H1 (cell line): ENCODE measurements around the gene AP2A1.

Experiments used
- CTCF ChIP-seq, 3 experiments: IDR thresholded peaks; 1 replicate in 2 of 3; 2 replicates in 1 of 3; pipeline versions ENCODE4 v1.5.1 to v1.6.1; 2011; ENCODE audit warnings: low read length in 3 of 3, mild to moderate bottlenecking in 3 of 3, inconsistent platforms in 2 of 3, low read depth in 1 of 3, moderate library complexity in 1 of 3; ENCODE audit not compliant: insufficient read depth in 1 of 3; ENCODE audit errors: control extremely low read depth in 1 of 3
- EZH2 ChIP-seq: fragments of 200-600 bp; sonication (generic); IDR thresholded peaks from 2 replicates; pipeline ENCODE4 v1.7.1; 2012; ENCODE audit warnings: low read depth, mild to moderate bottlenecking, moderate library complexity, low read length, inconsistent platforms; ENCODE audit not compliant: severe bottlenecking
- POLR2A ChIP-seq, 2 experiments: IDR thresholded peaks; 1 replicate in 1 of 2; 2 replicates in 1 of 2; pipeline ENCODE4 v1.6.1; 2011; ENCODE audit warnings: low read depth in 2 of 2, low read length in 2 of 2, mild to moderate bottlenecking in 2 of 2; ENCODE audit errors: control extremely low read depth in 1 of 2
- TAF1 ChIP-seq: IDR thresholded peaks from 2 replicates; pipeline ENCODE4 v1.6.1; 2011; ENCODE audit warnings: mild to moderate bottlenecking, low read depth, low read length

- TF ChIP-seq CTCF (IDR thresholded peaks at IDR 0.05; ENCODE audit: control extremely low read depth in 1 of 3, insufficient read depth in 1 of 3, low read depth in 1 of 3, low read length in 3 of 3) (no peak), TAF1 (no peak), POLR2A (IDR thresholded peaks at IDR 0.05; ENCODE audit: control extremely low read depth in 1 of 2, low read depth in 2 of 2, low read length in 2 of 2) (no peak), EZH2 (no peak)
Measured at GRCh38 chr19:49779731-49780555, 13.1 kb downstream of the AP2A1 start.
